ENCODE data around the gene PDLIM7. TPM values are rescaled to one million over a fixed set of nuclear protein-coding genes. Genes with fewer than 3 reads are reported as not detected.

The PDLIM7 gene
- total and polyA plus RNA-seq, 10 of the 15 experiments (the other 5 are each of a cell fraction or from before 2014, with no cell fraction given), result 0.82 to 36.6 (median 19.3) TPM

DNA sequence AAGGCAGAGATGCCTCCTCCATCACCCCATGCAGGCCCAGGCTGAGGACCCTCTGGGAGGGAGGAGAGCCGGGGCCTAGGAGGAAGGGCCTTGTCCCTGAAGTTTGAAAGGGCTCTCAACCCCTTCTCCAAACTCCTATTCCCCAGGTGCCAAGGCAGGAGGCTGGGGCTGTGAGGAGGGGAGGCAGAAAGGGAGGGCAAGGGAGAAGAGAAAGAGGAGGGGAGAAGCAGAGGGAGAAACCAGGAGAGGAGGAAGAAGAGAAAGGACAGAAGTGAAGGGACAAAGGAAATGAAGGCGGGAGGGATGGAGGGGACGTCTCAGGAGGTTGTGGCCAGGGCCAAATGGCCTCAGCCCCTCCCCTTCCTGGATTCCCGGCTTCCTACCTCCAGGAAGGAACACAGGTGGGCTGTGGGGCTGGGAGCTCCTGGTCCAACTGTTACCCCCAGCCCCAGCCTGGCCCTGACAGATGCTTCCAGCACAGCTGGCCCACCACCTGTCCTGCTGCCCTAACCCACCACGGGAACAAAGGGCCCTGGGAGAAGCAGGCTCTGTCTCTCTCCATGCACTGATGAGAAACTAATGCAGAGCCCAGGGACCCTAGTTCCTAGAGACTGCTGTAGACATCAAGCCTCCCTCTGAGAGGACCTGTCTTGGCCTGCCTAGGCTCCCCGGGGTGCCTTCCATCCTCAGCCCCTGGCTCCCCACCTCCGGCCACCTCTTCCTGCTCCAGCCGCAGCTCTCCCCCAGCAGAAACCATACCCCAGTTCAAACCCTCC, 27.5 kb downstream of the PDLIM7 start:
- H4K20me1 ChIP-seq (ENCODE audit: control insufficient read depth, insufficient read depth), result no peaks in the 10 kb centered on the region
- no peak overlapping the region for H3K4me3 ChIP-seq
- no peak overlapping the region for H2AFZ ChIP-seq (ENCODE audit: control insufficient read depth, low read depth, low read length)
- peaks cover 4% of the 10 kb centered on the region; the same call in 1 of the 2 replicates for H3K79me2 ChIP-seq (ENCODE audit: control insufficient read depth, insufficient read depth, low read length)
- TF ChIP-seq ETV6 (conservative IDR thresholded peaks at IDR 0.05 in 1 of 2, IDR thresholded peaks at IDR 0.05 in 1 of 2; ENCODE audit: borderline replicate concordance in 1 of 2, low read depth in 1 of 2), result no peak
- TF ChIP-seq BCL11A (IDR thresholded peaks at IDR 0.05; ENCODE audit: low read depth, low read length), result no peak
- no peak for TF ChIP-seq DPF2 (IDR thresholded peaks at IDR 0.05)
- no peak for TF ChIP-seq SPI1 (IDR thresholded peaks at IDR 0.05; ENCODE audit: borderline replicate concordance, insufficient read depth, low read depth, low read length)
- TF ChIP-seq CHD1 (IDR thresholded peaks at IDR 0.05; ENCODE audit: low read depth, low read length), result no peak
- TF ChIP-seq, protein P1, sequence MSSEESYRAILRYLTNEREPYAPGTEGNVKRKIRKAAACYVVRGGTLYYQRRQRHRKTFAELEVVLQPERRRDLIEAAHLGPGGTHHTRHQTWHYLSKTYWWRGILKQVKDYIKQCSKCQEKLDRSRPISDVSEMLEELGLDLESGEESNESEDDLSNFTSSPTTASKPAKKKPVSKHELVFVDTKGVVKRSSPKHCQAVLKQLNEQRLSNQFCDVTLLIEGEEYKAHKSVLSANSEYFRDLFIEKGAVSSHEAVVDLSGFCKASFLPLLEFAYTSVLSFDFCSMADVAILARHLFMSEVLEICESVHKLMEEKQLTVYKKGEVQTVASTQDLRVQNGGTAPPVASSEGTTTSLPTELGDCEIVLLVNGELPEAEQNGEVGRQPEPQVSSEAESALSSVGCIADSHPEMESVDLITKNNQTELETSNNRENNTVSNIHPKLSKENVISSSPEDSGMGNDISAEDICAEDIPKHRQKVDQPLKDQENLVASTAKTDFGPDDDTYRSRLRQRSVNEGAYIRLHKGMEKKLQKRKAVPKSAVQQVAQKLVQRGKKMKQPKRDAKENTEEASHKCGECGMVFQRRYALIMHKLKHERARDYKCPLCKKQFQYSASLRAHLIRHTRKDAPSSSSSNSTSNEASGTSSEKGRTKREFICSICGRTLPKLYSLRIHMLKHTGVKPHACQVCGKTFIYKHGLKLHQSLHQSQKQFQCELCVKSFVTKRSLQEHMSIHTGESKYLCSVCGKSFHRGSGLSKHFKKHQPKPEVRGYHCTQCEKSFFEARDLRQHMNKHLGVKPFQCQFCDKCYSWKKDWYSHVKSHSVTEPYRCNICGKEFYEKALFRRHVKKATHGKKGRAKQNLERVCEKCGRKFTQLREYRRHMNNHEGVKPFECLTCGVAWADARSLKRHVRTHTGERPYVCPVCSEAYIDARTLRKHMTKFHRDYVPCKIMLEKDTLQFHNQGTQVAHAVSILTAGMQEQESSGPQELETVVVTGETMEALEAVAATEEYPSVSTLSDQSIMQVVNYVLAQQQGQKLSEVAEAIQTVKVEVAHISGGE (CRISPR knock-in tag; IDR thresholded peaks at IDR 0.05), result no peak
- TF ChIP-seq KDM1A (IDR thresholded peaks at IDR 0.05; ENCODE audit: borderline replicate concordance), result no peak
- no peak for TF ChIP-seq NFYB (IDR thresholded peaks at IDR 0.05; ENCODE audit: insufficient read depth, low read depth, low read length)
- TF ChIP-seq CBX5 (IDR thresholded peaks at IDR 0.05; ENCODE audit: low read depth), result no peak
- TF ChIP-seq, protein P2, sequence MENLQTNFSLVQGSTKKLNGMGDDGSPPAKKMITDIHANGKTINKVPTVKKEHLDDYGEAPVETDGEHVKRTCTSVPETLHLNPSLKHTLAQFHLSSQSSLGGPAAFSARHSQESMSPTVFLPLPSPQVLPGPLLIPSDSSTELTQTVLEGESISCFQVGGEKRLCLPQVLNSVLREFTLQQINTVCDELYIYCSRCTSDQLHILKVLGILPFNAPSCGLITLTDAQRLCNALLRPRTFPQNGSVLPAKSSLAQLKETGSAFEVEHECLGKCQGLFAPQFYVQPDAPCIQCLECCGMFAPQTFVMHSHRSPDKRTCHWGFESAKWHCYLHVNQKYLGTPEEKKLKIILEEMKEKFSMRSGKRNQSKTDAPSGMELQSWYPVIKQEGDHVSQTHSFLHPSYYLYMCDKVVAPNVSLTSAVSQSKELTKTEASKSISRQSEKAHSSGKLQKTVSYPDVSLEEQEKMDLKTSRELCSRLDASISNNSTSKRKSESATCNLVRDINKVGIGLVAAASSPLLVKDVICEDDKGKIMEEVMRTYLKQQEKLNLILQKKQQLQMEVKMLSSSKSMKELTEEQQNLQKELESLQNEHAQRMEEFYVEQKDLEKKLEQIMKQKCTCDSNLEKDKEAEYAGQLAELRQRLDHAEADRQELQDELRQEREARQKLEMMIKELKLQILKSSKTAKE (IDR thresholded peaks at IDR 0.05; ENCODE audit: low read depth, poor library complexity, severe bottlenecking), result no peak
- TF ChIP-seq, protein P3, sequence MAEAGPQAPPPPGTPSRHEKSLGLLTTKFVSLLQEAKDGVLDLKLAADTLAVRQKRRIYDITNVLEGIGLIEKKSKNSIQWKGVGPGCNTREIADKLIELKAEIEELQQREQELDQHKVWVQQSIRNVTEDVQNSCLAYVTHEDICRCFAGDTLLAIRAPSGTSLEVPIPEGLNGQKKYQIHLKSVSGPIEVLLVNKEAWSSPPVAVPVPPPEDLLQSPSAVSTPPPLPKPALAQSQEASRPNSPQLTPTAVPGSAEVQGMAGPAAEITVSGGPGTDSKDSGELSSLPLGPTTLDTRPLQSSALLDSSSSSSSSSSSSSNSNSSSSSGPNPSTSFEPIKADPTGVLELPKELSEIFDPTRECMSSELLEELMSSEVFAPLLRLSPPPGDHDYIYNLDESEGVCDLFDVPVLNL (IDR thresholded peaks at IDR 0.05; ENCODE audit: low read depth, low read length), result no peak
- TF ChIP-seq TARDBP (IDR thresholded peaks at IDR 0.05; ENCODE audit: borderline replicate concordance), result no peak
- no peak for TF ChIP-seq ZBED1 (IDR thresholded peaks at IDR 0.05; ENCODE audit: borderline replicate concordance)
- TF ChIP-seq TBL1XR1 (IDR thresholded peaks at IDR 0.05; ENCODE audit: low read depth, low read length), result no peak
- no peak for TF ChIP-seq EP300 (IDR thresholded peaks at IDR 0.05; ENCODE audit: borderline replicate concordance in 1 of 2, control insufficient read depth in 1 of 2, low read depth in 2 of 2, low read length in 2 of 2)
- TF ChIP-seq EED (IDR thresholded peaks at IDR 0.05; ENCODE audit: low read depth), result no peak
- no peaks in the 10 kb centered on the region for H3K36me3 ChIP-seq (ENCODE audit: control insufficient read depth in 2 of 2, insufficient read depth in 2 of 2, low read length in 1 of 2)
- WGBS (ENCODE audit: insufficient coverage, insufficient replicate concordance, low lambda C conversion rate, missing lambda C conversion rate), result 36% methylated on average over 8 of the region's 8 CpGs
- DNase-seq (ENCODE audit: low read depth, low spot score) (no peak), FAIRE-seq (no peak), ATAC-seq (no peak)
- no peak overlapping the region for H3K27ac ChIP-seq (ENCODE audit: control insufficient read depth, insufficient read depth)
- SMC1A ChIA-PET (ENCODE audit: uncharacterized antibody, unreplicated experiment), result no interaction called here
- no peak overlapping the region for H3K9ac ChIP-seq (ENCODE audit: control insufficient read depth, insufficient read depth, low read length)
- no peaks in the 10 kb centered on the region for H3K9me3 ChIP-seq (replicated peaks; ENCODE audit: control insufficient read depth, insufficient read depth, low read length)
- RAD21 ChIA-PET (ENCODE audit: unreplicated experiment), result no interaction called here
- no TSS peak for BruUV-seq (replicated peaks)
- intact Hi-C loops (cut with micrococcal nuclease; ENCODE audit: unreplicated experiment) (no loop called here), in situ Hi-C loops (cut with MboI) (no loop called here)
- no peaks in the 10 kb centered on the region for H3K27me3 ChIP-seq (replicated peaks in 1 of 2; ENCODE audit: control insufficient read depth in 2 of 2, insufficient read depth in 2 of 2, low read length in 1 of 2)
- peaks cover 6% of the 10 kb centered on the region for H3K4me1 ChIP-seq (ENCODE audit: control insufficient read depth, insufficient read depth, low read length)
- CTCF ChIA-PET, result interaction anchor here (0.6 to 2.0 kb wide), 4 partner anchors 12 to 106 kb away, joined by 3 to 5 read pairs (median 3); no protein-coding TSS in a partner anchor
- POLR2A ChIA-PET, result interaction anchor here (1.2 kb wide), 1 partner anchor 13 kb away, joined by 3 read pairs; no protein-coding TSS in a partner anchor
- H3K4me2 ChIP-seq (ENCODE audit: control insufficient read depth, insufficient read depth), result no peak overlapping the region

Data from GM12878 (cell line).